WTC11 (cell line): ENCODE measurements around the gene FAM156B. TPM values are rescaled to one million over a fixed set of nuclear protein-coding genes. Genes with fewer than 3 reads are reported as not detected.
"Not testable (repeated sequence)": the region's sequence is repeated elsewhere in the genome, so short reads cannot be mapped to it uniquely, and the experiment has no call there.

Experiments
- ATAC-seq: fragments of 200-7000 bp; cut with Tn5 transposase; 2 replicates; pipeline ENCODE4 v1.10.0; 2021; ENCODE audit warnings: mild to moderate bottlenecking, moderate library complexity
- CTCF ChIA-PET: fragments of 300-600 bp; sonication (Branson Sonifier 250); formaldehyde crosslinking; loops from one replicate; lab custom pipeline; 2021; ENCODE audit warnings: antibody characterized with exemption; lab: Charles Lee
- POLR2A ChIA-PET: fragments of 350-600 bp; sonication (Branson Sonifier 250); formaldehyde crosslinking; loops from one replicate; lab custom pipeline; 2021; ENCODE audit warnings: antibody characterized with exemption; lab: Charles Lee
- DNase-seq: peaks from one replicate; pipeline ENCODE4 v3.0.0; 2021; ENCODE audit warnings: low spot score
- H3K27ac Mint-ChIP-seq: 2 replicates; pipeline ENCODE4 v1.8.0; 2021; ENCODE audit warnings: mixed read lengths
- H3K27me3 Mint-ChIP-seq: 2 replicates; pipeline ENCODE4 v1.8.0; 2021; ENCODE audit warnings: low read depth, mild to moderate bottlenecking, moderate library complexity, mixed read lengths
- H3K36me3 Mint-ChIP-seq: 2 replicates; pipeline ENCODE4 v1.8.0; 2021; ENCODE audit warnings: mixed read lengths
- H3K4me1 Mint-ChIP-seq: 2 replicates; pipeline ENCODE4 v1.8.0; 2022; ENCODE audit warnings: mixed read lengths
- H3K4me3 Mint-ChIP-seq: 2 replicates; pipeline ENCODE4 v1.8.0; 2021; ENCODE audit warnings: mild to moderate bottlenecking, moderate library complexity, mixed read lengths
- H3K9me3 Mint-ChIP-seq: 2 replicates; pipeline ENCODE4 v1.8.0; 2021; ENCODE audit warnings: mixed read lengths
- ARID4B ChIP-seq: sonication (generic); formaldehyde crosslinking; IDR thresholded peaks from 2 replicates; pipeline ENCODE4 v1.8.0; 2023; ENCODE audit warnings: missing genetic modification reagents, mild to moderate bottlenecking, borderline replicate concordance
- FOXP1 ChIP-seq: sonication (generic); formaldehyde crosslinking; IDR thresholded peaks from 2 replicates; pipeline ENCODE4 v1.8.0; 2022; ENCODE audit warnings: missing genetic modification reagents, mild to moderate bottlenecking, moderate library complexity, borderline replicate concordance
- GABPB1 ChIP-seq: sonication (generic); formaldehyde crosslinking; IDR thresholded peaks from 2 replicates; pipeline ENCODE4 v1.8.1; 2023; ENCODE audit warnings: mild to moderate bottlenecking, missing genetic modification reagents
- SMAD3 ChIP-seq: sonication (generic); formaldehyde crosslinking; IDR thresholded peaks from 2 replicates; pipeline ENCODE4 v1.8.0; 2022; ENCODE audit warnings: missing genetic modification reagents, mild to moderate bottlenecking, borderline replicate concordance
- SP1 ChIP-seq: sonication (generic); formaldehyde crosslinking; conservative IDR thresholded peaks from 2 replicates; pipeline ENCODE4 v1.8.1; 2022; ENCODE audit warnings: missing genetic modification reagents
- TEAD1 ChIP-seq: sonication (generic); formaldehyde crosslinking; IDR thresholded peaks from 2 replicates; pipeline ENCODE4 v1.8.0; 2022; ENCODE audit warnings: mild to moderate bottlenecking, missing genetic modification reagents
- ZBTB21 ChIP-seq: sonication (generic); formaldehyde crosslinking; IDR thresholded peaks from 2 replicates; pipeline ENCODE4 v1.8.1; 2023; ENCODE audit warnings: mild to moderate bottlenecking, missing genetic modification reagents, borderline replicate concordance
- total RNA-seq: library from RNA; stranded (reverse); gene quantifications from 3 replicates; pipeline ENCODE4 v1.2.3, GENCODE V29; 2021

FAM156B gene
- total RNA-seq, 1 experiment from 2014 or later = 12.7 TPM

DNA sequence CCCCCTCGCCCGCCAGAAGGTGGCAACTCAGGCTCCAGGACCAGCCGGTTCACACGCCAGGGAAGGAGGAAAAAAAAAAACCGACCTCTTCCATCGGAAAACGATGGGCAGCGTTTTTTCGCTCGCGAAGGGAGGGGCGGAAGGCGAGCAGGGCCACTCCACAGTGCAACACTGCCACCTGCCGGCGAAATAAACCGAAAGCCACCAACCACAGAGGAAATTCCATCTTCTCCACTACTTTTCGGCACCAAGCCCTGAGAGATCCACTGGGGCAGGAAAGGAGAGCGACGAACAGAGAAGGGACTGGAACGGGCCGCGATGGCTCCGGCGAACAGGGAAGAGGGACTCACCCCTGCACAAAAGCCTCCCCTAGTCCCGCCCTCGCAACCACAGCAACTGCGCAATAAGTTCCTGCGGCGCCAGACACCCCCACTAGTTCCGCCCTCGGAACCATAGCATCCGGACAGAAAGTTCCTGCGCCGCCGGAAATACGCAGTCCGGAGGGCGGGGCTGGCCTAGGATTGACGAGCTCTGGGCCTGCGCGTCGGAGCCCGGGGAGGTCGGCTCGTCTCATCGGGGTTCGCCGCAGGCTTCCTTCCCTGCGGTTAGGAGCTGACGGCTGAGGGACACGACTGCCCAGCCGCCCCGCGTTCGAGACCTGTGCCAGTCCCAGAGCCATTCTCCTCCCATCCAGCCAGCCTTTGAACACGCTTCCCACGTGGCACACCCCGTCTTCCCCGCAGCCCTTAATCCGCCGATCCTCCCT lies 37.8 kb downstream of the FAM156B start (continued):
- TF ChIP-seq TEAD1 (CRISPR knock-in tag) (peak; percentile 68; the same call in 1 of the 2 replicates), SMAD3 (CRISPR knock-in tag) (no peak), ARID4B (CRISPR knock-in tag) (no peak), ZBTB21 (no peak), SP1 (CRISPR knock-in tag) (peak; percentile 38; the same call in 1 of the 2 replicates), GABPB1 (CRISPR knock-in tag) (peak; percentile 36; the same call in 1 of the 2 replicates), FOXP1 (CRISPR knock-in tag) (no peak)

DNA sequence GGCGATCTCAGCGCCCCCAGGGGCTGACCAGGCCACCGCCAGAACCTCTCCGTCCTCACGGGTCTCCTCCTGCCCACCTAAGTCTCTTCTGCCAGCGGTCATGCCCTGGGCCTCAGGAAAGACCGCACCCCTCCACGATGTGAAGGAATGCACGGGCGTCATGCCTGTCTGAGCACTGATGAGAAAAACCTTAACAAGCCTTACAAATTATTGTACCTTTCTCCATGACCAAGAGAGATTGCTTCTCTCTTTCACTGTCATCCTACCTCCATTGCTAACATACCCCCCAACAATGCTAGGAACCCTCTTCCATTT lies 38.3 kb downstream of the FAM156B start:
- ChIA-PET POLR2A (interaction anchor here (1.1 kb wide), 1 partner anchor 153 kb away, joined by 3 read pairs; no protein-coding TSS in a partner anchor), CTCF (interaction anchor here (0.5 to 1.0 kb wide), 4 partner anchors 12 to 304 kb away, joined by 3 to 5 read pairs (median 4); no protein-coding TSS in a partner anchor)
- Mint-ChIP-seq H3K4me3 (peak overlapping the region; percentile 96), H3K27ac (peak overlapping the region; percentile 99)
- H3K27me3 Mint-ChIP-seq, DNase-seq, H3K4me1 Mint-ChIP-seq, H3K36me3 Mint-ChIP-seq, H3K9me3 Mint-ChIP-seq: not testable (repeated sequence)
- ATAC-seq = peak; percentile 10

DNA sequence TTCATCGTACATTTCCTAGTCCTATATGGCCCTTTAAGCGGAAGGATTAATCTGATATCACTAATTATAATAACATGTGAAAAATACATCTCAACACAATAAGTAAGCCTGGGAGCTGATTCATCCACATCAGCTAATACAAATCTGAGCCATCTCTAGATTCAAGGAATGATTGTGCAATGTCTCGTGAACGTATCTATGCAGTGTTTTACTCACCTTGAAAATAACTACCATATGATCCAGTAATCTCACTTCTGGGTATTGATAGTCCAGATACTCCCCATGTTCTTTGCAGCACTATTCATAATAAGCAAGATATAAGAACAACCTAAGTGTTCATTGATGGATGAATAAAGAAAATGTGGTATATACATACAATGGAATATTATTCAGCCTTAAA lies 43.6 kb downstream of the FAM156B start:
- POLR2A ChIA-PET, H3K4me1 Mint-ChIP-seq, CTCF ChIA-PET, DNase-seq, H3K9me3 Mint-ChIP-seq, H3K36me3 Mint-ChIP-seq, H3K27me3 Mint-ChIP-seq, H3K27ac Mint-ChIP-seq, ATAC-seq, H3K4me3 Mint-ChIP-seq: not testable (repeated sequence)

DNA sequence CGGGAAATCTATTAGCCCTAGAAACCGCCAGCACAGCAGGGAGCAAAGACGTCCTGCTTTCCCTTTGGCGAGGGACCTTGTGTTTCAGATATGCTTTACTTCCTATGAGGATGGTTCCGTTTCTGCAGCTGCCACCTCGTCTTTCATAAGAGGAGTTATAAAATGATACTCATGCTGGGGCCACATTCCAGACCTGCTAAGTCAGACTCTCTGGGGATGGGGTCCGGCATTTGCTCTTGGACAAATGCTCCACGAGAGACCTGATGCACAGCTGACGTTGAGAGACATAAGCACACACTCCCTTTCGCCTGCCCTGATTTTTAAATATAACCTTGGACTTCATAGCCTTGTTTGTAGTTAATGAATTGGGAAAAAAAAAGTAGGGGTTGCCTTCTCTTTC lies 44.6 kb downstream of the FAM156B start:
- H3K27me3 Mint-ChIP-seq, POLR2A ChIA-PET, DNase-seq, H3K4me1 Mint-ChIP-seq, H3K4me3 Mint-ChIP-seq, CTCF ChIA-PET, H3K36me3 Mint-ChIP-seq, ATAC-seq, H3K27ac Mint-ChIP-seq, H3K9me3 Mint-ChIP-seq: not testable (repeated sequence)

DNA sequence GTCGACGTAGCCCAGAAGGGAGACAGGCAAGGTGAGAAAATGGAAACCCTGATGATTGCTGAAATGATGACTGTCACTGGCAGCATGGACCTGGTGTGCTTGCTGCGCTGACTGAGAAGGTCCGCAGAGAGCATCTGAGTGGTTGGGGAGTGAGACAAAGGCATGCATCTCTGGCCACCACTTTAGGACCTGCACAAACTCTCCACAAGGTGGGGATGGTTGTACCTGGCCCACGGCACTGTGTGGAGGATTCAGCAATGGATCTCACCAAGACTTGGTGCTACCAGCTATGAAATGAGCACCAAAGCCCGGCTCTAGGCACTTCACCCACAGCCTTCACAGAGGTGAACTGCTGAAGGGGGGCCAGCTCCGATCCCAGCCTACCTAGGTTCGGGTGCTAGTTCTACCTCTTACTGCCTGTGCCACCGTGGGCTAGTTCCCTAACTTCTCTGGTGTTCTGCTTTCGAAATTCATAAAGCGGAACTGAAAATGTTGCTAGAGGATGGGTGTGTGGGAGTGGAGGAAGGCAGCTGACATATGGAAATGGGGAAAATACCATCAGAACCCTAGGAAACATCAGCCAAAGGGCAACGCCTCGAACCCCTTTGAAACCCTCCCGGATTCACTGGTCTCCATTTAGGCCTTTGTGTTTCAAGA lies 48.8 kb downstream of the FAM156B start:
- POLR2A ChIA-PET, H3K4me3 Mint-ChIP-seq, ATAC-seq, H3K4me1 Mint-ChIP-seq, H3K27me3 Mint-ChIP-seq, DNase-seq, CTCF ChIA-PET, H3K36me3 Mint-ChIP-seq, H3K9me3 Mint-ChIP-seq, H3K27ac Mint-ChIP-seq: not testable (repeated sequence)

DNA sequence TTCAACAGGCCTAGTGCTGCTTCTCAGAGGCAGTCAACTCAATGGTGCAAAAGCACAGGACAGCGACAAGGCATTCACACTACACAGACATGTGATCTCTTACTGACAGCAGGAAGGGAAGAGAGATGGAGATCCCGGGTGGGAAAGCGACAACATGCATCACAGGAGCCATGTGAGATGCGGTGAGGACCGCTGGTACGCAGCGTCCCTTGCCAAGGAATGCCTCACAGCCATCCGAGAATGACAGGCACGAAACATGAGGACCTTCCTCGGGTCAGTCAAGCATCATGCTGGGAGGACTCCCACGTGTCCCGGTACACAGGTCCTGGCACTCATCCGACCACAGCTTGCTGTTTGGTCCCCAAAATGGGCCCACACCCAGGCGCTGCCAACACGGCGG lies 50.4 kb downstream of the FAM156B start:
- H3K27me3 Mint-ChIP-seq, H3K36me3 Mint-ChIP-seq, H3K9me3 Mint-ChIP-seq, DNase-seq, H3K4me1 Mint-ChIP-seq, ATAC-seq, H3K27ac Mint-ChIP-seq, POLR2A ChIA-PET, CTCF ChIA-PET, H3K4me3 Mint-ChIP-seq: not testable (repeated sequence)

DNA sequence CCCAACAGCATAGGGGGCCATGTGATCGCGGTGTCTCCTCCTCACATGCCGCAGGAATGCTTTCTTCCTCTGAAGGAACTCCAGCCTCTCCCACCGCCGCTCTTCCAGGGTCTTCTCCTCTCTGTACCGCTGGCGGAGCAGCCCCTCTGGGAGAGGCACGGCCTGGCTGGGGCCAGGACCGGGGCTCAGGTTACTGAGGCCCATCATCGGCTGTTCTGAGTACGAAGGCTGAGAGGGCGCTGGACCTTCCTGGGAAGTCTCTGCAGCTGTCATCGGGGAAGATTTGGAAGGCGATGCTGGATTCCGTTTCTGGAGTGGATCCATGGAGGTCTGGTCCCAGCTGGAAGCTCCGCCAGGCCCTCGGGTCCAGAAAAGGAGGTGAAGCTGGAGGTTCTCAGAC lies 51.1 kb downstream of the FAM156B start:
- H3K9me3 Mint-ChIP-seq, DNase-seq, POLR2A ChIA-PET, H3K4me3 Mint-ChIP-seq, H3K36me3 Mint-ChIP-seq, ATAC-seq, CTCF ChIA-PET, H3K27me3 Mint-ChIP-seq, H3K27ac Mint-ChIP-seq, H3K4me1 Mint-ChIP-seq: not testable (repeated sequence)

- H3K4me1 Mint-ChIP-seq, POLR2A ChIA-PET, H3K27ac Mint-ChIP-seq, H3K4me3 Mint-ChIP-seq, H3K27me3 Mint-ChIP-seq, H3K36me3 Mint-ChIP-seq, ATAC-seq, CTCF ChIA-PET, DNase-seq, H3K9me3 Mint-ChIP-seq: not testable (repeated sequence)
Observed at GRCh38 chrX:52949325-52949724, 52.2 kb downstream of the FAM156B start.

DNA sequence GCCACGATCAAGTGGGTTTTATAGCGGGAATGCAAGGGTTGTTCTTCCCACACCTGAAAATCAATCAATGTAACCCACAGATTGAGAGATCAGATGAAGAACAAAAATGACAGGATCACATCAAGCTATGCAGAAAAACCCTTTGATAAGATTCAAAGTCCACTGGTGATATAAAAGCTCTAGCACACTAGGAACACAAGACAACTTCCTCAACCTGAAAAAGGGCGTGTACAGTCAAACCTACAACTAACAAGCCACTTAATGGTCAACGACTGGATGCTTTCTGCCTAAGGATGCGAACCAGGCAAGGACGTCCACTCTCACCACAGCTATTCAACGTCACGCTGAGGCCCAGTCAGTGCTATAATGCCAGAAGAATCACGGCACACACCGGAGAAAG lies 52.8 kb downstream of the FAM156B start:
- DNase-seq, H3K36me3 Mint-ChIP-seq, CTCF ChIA-PET, ATAC-seq, H3K9me3 Mint-ChIP-seq, H3K4me1 Mint-ChIP-seq, H3K4me3 Mint-ChIP-seq, H3K27me3 Mint-ChIP-seq, POLR2A ChIA-PET, H3K27ac Mint-ChIP-seq: not testable (repeated sequence)
